ENCODE measurements around the gene SORCS2.

DNA sequence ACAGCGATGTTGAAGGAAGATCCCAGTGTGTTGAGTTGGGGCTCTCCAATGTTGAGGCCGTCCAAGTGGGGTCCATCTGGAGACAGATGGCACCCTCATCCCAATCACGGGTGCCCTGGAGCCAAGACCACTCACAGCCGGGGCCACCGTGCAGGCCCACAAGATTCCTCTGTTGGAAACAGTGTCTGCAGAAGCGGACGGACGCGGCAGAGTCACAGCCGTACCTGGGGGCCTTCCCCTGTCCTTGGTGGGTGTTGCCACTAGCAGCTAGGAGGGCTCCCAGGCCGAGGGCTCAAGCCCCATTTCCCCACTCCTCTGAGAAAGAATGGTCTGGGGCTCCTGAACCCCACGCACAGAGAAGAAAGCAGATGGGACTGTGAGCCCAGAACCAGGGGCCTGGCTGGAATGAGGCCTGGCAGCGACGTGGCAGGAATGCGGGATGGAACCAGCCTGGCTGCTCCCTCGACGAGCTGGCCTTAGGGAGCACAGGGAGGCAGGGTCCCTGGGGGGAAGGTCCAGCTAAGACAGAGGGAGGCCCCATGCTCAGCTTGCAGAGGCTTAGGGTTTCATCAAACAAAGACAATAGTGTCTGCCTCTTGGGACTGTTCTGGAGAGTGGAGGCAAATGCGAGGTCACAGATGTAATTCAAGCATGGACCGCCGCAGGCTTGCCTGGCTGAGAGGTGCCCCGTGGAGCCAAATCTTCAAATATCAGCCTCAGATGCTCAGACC lies 518.4 kb downstream of the SORCS2 start:
- no peak for TF ChIP-seq POLR2A (IDR thresholded peaks at IDR 0.05; ENCODE audit: extremely low read depth, insufficient read length)
- TF ChIP-seq, protein P1, sequence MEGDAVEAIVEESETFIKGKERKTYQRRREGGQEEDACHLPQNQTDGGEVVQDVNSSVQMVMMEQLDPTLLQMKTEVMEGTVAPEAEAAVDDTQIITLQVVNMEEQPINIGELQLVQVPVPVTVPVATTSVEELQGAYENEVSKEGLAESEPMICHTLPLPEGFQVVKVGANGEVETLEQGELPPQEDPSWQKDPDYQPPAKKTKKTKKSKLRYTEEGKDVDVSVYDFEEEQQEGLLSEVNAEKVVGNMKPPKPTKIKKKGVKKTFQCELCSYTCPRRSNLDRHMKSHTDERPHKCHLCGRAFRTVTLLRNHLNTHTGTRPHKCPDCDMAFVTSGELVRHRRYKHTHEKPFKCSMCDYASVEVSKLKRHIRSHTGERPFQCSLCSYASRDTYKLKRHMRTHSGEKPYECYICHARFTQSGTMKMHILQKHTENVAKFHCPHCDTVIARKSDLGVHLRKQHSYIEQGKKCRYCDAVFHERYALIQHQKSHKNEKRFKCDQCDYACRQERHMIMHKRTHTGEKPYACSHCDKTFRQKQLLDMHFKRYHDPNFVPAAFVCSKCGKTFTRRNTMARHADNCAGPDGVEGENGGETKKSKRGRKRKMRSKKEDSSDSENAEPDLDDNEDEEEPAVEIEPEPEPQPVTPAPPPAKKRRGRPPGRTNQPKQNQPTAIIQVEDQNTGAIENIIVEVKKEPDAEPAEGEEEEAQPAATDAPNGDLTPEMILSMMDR (IDR thresholded peaks at IDR 0.05; ENCODE audit: low read depth, low read length) = no peak
